Activated naive CD8-positive, alpha-beta T cell treated with anti-CD3 and anti-CD28 coated beads, Interleukin-2, amount 50 U/mL, for 24 hours (primary cell): ENCODE results near the gene SHE.
"Not testable (repeated sequence)": the region's sequence is repeated elsewhere in the genome, so short reads cannot be mapped to it uniquely, and the experiment has no call there.

Experiments
- ATAC-seq: fragments of 150-1000 bp; cut with Tn5 transposase; one replicate; pipeline ENCODE4 v1.10.0; 2021
- DNase-seq: peaks from one replicate; pipeline ENCODE4 v3.0.0; 2021
- H3K27ac Mint-ChIP-seq: one replicate; pipeline ENCODE4 v1.8.0; 2021; ENCODE audit warnings: mild to moderate bottlenecking, mixed read lengths
- H3K27me3 Mint-ChIP-seq: one replicate; pipeline ENCODE4 v1.8.0; 2021; ENCODE audit warnings: mixed read lengths
- H3K36me3 Mint-ChIP-seq: one replicate; pipeline ENCODE4 v1.8.0; 2021; ENCODE audit warnings: low read depth, mixed read lengths
- H3K4me1 Mint-ChIP-seq: one replicate; pipeline ENCODE4 v1.8.0; 2021; ENCODE audit warnings: mixed read lengths
- H3K4me3 Mint-ChIP-seq: one replicate; pipeline ENCODE4 v1.8.0; 2021; ENCODE audit warnings: mild to moderate bottlenecking, moderate library complexity, mixed read lengths
- H3K9me3 Mint-ChIP-seq: one replicate; pipeline ENCODE4 v1.8.0; 2021; ENCODE audit warnings: mixed read lengths

Gene SHE

GRCh38 chr1:154496383-154496782, 5.8 kb downstream of the SHE start:
- ATAC-seq (no peak), DNase-seq (no peak)
- Mint-ChIP-seq H3K36me3 (no peaks in the 10 kb centered on the region), H3K4me3 (no peak overlapping the region), H3K27ac (no peak overlapping the region), H3K4me1 (peaks cover 51% of the 10 kb centered on the region), H3K27me3 (peaks cover 29% of the 10 kb centered on the region), H3K9me3 (no peaks in the 10 kb centered on the region)

- no peaks in the 10 kb centered on the region for H3K9me3 Mint-ChIP-seq
- H3K4me1 Mint-ChIP-seq, result peaks cover 48% of the 10 kb centered on the region
These were observed 6.5 kb downstream of the SHE start for GRCh38 chr1:154495496-154496273.

GRCh38 chr1:154493276-154493675, 8.9 kb downstream of the SHE start:
- no peak overlapping the region for H3K27ac Mint-ChIP-seq
- H3K9me3 Mint-ChIP-seq, result no peaks in the 10 kb centered on the region
- H3K4me3 Mint-ChIP-seq, result no peak overlapping the region
- H3K4me1 Mint-ChIP-seq, result peaks cover 38% of the 10 kb centered on the region
- H3K36me3 Mint-ChIP-seq, result no peaks in the 10 kb centered on the region
- H3K27me3 Mint-ChIP-seq, result peaks cover 6% of the 10 kb centered on the region
- DNase-seq (no peak), ATAC-seq (no peak)

More at GRCh38 chr1:154495496-154496273, 6.5 kb downstream of the SHE start:
- Mint-ChIP-seq H3K27me3 (peaks cover 25% of the 10 kb centered on the region), H3K36me3 (no peaks in the 10 kb centered on the region), H3K27ac (peak overlapping the region; percentile 18), H3K4me3 (no peak overlapping the region)
- ATAC-seq (no peak), DNase-seq (no peak)

GRCh38 chr1:154492115-154492514, 10.1 kb downstream of the SHE start:
- no peak for ATAC-seq
- Mint-ChIP-seq H3K9me3 (no peaks in the 10 kb centered on the region), H3K36me3 (no peaks in the 10 kb centered on the region), H3K4me3 (no peak overlapping the region), H3K27ac (no peak overlapping the region), H3K4me1 (peaks cover 33% of the 10 kb centered on the region), H3K27me3 (peaks cover 6% of the 10 kb centered on the region)
- DNase-seq, result no peak

GRCh38 chr1:154490317-154490716, 11.9 kb downstream of the SHE start:
- Mint-ChIP-seq H3K4me3 (no peak overlapping the region), H3K9me3 (no peaks in the 10 kb centered on the region), H3K27ac (no peak overlapping the region), H3K36me3 (no peaks in the 10 kb centered on the region), H3K27me3 (peaks cover 6% of the 10 kb centered on the region), H3K4me1 (peaks cover 18% of the 10 kb centered on the region)
- no peak for ATAC-seq
- no peak for DNase-seq

GRCh38 chr1:154489695-154490274, 12.4 kb downstream of the SHE start:
- ATAC-seq (no peak), DNase-seq (no peak)
- no peak overlapping the region for H3K4me3 Mint-ChIP-seq
- H3K36me3 Mint-ChIP-seq, result no peaks in the 10 kb centered on the region
- H3K27ac Mint-ChIP-seq, result no peak overlapping the region
- peaks cover 6% of the 10 kb centered on the region for H3K27me3 Mint-ChIP-seq
- H3K4me1 Mint-ChIP-seq, result peaks cover 18% of the 10 kb centered on the region
- H3K9me3 Mint-ChIP-seq, result no peaks in the 10 kb centered on the region

GRCh38 chr1:154488922-154489321, 13.3 kb downstream of the SHE start:
- Mint-ChIP-seq H3K4me3 (no peak overlapping the region), H3K9me3 (no peaks in the 10 kb centered on the region), H3K4me1 (peaks cover 18% of the 10 kb centered on the region), H3K36me3 (no peaks in the 10 kb centered on the region), H3K27me3 (peaks cover 6% of the 10 kb centered on the region), H3K27ac (no peak overlapping the region)
- ATAC-seq (no peak), DNase-seq (no peak)

GRCh38 chr1:154486756-154487155, 15.5 kb downstream of the SHE start:
- not testable (repeated sequence) for H3K27ac Mint-ChIP-seq, H3K4me1 Mint-ChIP-seq, H3K36me3 Mint-ChIP-seq, H3K27me3 Mint-ChIP-seq, H3K9me3 Mint-ChIP-seq, DNase-seq, H3K4me3 Mint-ChIP-seq, ATAC-seq

- H3K4me1 Mint-ChIP-seq, result no peaks in the 10 kb centered on the region
These were observed 16.2 kb downstream of the SHE start for GRCh38 chr1:154485910-154486496.

GRCh38 chr1:154485106-154485505, 17.1 kb downstream of the SHE start:
- no peak for DNase-seq
- no peak overlapping the region for H3K27ac Mint-ChIP-seq
- no peaks in the 10 kb centered on the region for H3K4me1 Mint-ChIP-seq
- no peak overlapping the region for H3K4me3 Mint-ChIP-seq
- H3K9me3 Mint-ChIP-seq, result no peaks in the 10 kb centered on the region
- H3K27me3 Mint-ChIP-seq, result peaks cover 3% of the 10 kb centered on the region
- no peak for ATAC-seq
- no peaks in the 10 kb centered on the region for H3K36me3 Mint-ChIP-seq

More at GRCh38 chr1:154485910-154486496, 16.2 kb downstream of the SHE start:
- Mint-ChIP-seq H3K4me3 (no peak overlapping the region), H3K9me3 (no peaks in the 10 kb centered on the region), H3K36me3 (no peaks in the 10 kb centered on the region), H3K27ac (no peak overlapping the region), H3K27me3 (peaks cover 3% of the 10 kb centered on the region)
- ATAC-seq (no peak), DNase-seq (no peak)

- no peaks in the 10 kb centered on the region for H3K36me3 Mint-ChIP-seq
- no peak for ATAC-seq
- no peaks in the 10 kb centered on the region for H3K9me3 Mint-ChIP-seq
- no peak for DNase-seq
- no peak overlapping the region for H3K27ac Mint-ChIP-seq
- peaks cover 3% of the 10 kb centered on the region for H3K27me3 Mint-ChIP-seq
- H3K4me3 Mint-ChIP-seq, result no peak overlapping the region
- peaks cover 2% of the 10 kb centered on the region for H3K4me1 Mint-ChIP-seq
These were observed 18.0 kb downstream of the SHE start for GRCh38 chr1:154483941-154484803.

GRCh38 chr1:154481053-154481452, 21.2 kb downstream of the SHE start:
- ATAC-seq (no peak), DNase-seq (no peak)
- no peaks in the 10 kb centered on the region for H3K9me3 Mint-ChIP-seq
- no peak overlapping the region for H3K4me3 Mint-ChIP-seq
- no peak overlapping the region for H3K27ac Mint-ChIP-seq
- H3K27me3 Mint-ChIP-seq, result peaks cover 3% of the 10 kb centered on the region
- H3K36me3 Mint-ChIP-seq, result no peaks in the 10 kb centered on the region
- peaks cover 10% of the 10 kb centered on the region for H3K4me1 Mint-ChIP-seq

GRCh38 chr1:154479764-154480421, 22.3 kb downstream of the SHE start:
- ATAC-seq (peak; percentile 90), DNase-seq (peak; percentile 57)
- peaks cover 10% of the 10 kb centered on the region for H3K4me1 Mint-ChIP-seq
- peaks cover 3% of the 10 kb centered on the region for H3K27me3 Mint-ChIP-seq
- no peaks in the 10 kb centered on the region for H3K9me3 Mint-ChIP-seq
- no peak overlapping the region for H3K27ac Mint-ChIP-seq
- no peak overlapping the region for H3K4me3 Mint-ChIP-seq
- H3K36me3 Mint-ChIP-seq, result no peaks in the 10 kb centered on the region

- H3K4me1 Mint-ChIP-seq, result peaks cover 10% of the 10 kb centered on the region
- no peaks in the 10 kb centered on the region for H3K9me3 Mint-ChIP-seq
- H3K27ac Mint-ChIP-seq, result no peak overlapping the region
- H3K4me3 Mint-ChIP-seq, result no peak overlapping the region
- peaks cover 3% of the 10 kb centered on the region for H3K27me3 Mint-ChIP-seq
- H3K36me3 Mint-ChIP-seq, result no peaks in the 10 kb centered on the region
- DNase-seq, result no peak
- ATAC-seq, result no peak
These were observed 23.6 kb downstream of the SHE start for GRCh38 chr1:154478639-154479038.
